K562 (cell line): ENCODE measurements around the gene CLIC1. TPM values are rescaled to one million over a fixed set of nuclear protein-coding genes. Genes with fewer than 3 reads are reported as not detected.

Experiments
- ARID2 ChIP-seq: fragments of 450-650 bp; IDR thresholded peaks from 2 replicates; pipeline ENCODE4 v1.6.1; 2017; ENCODE audit warnings: antibody characterized with exemption, mild to moderate bottlenecking
- BHLHE40 ChIP-seq: IDR thresholded peaks from 2 replicates; pipeline ENCODE4 v1.6.1; 2011; ENCODE audit warnings: low read length, improper control_type of control experiment
- CC2D1A ChIP-seq: fragments of 450-650 bp; IDR thresholded peaks from 2 replicates; pipeline ENCODE4 v1.6.1; 2017; ENCODE audit warnings: mild to moderate bottlenecking
- DLX4 ChIP-seq: fragments of 250-450 bp; sonication (Bioruptor Pico); IDR thresholded peaks from 2 replicates; pipeline ENCODE4 v1.6.1; 2021; ENCODE audit warnings: mild to moderate bottlenecking
- E2F5 ChIP-seq: sonication (generic); formaldehyde crosslinking; IDR thresholded peaks from 2 replicates; pipeline ENCODE4 v1.8.0; 2022; ENCODE audit warnings: mild to moderate bottlenecking, missing genetic modification reagents
- EGR1 ChIP-seq: fragments of 450-650 bp; conservative IDR thresholded peaks from 2 replicates; pipeline ENCODE4 v1.6.1; 2017; ENCODE audit warnings: mild to moderate bottlenecking
- FOXJ2 ChIP-seq: fragments of 200-800 bp; sonication (Bioruptor generic); IDR thresholded peaks from 2 replicates; pipeline ENCODE4 v1.6.1; 2016; ENCODE audit warnings: missing genetic modification characterization, missing compliant biosample characterization
- HDAC2 ChIP-seq: fragments of 450-650 bp; IDR thresholded peaks from 2 replicates; pipeline ENCODE4 v1.6.1; 2016; ENCODE audit warnings: mild to moderate bottlenecking
- KLF13 ChIP-seq: fragments of 450-650 bp; IDR thresholded peaks from 2 replicates; pipeline ENCODE4 v1.6.1; 2016; ENCODE audit warnings: missing genetic modification characterization, low read depth, mild to moderate bottlenecking, missing compliant biosample characterization, moderate library complexity, borderline replicate concordance
- LEF1 ChIP-seq: fragments of 450-650 bp; IDR thresholded peaks from 2 replicates; pipeline ENCODE4 v1.6.1; 2016; ENCODE audit warnings: mild to moderate bottlenecking
- MAZ ChIP-seq, 2 experiments: fragments of 450-650 bp in 1 of 2; sonication (generic) in 1 of 2; formaldehyde crosslinking; IDR thresholded peaks in 1 of 2; conservative IDR thresholded peaks in 1 of 2; 2 replicates each; pipeline versions ENCODE4 v1.4.0 to v1.5.0; 2020; ENCODE audit warnings: mild to moderate bottlenecking in 1 of 2, missing genetic modification reagents in 1 of 2
- MTA1 ChIP-seq: fragments of 450-650 bp; IDR thresholded peaks from 2 replicates; pipeline ENCODE4 v1.6.1; 2017; ENCODE audit warnings: borderline replicate concordance
- NELFE ChIP-seq: IDR thresholded peaks from 2 replicates; pipeline ENCODE4 v1.6.1; 2011; ENCODE audit warnings: mild to moderate bottlenecking; ENCODE audit not compliant: insufficient read depth, insufficient read length
- RCOR1 ChIP-seq, 2 experiments: IDR thresholded peaks; 2 replicates each; pipeline ENCODE4 v1.6.1; 2012; ENCODE audit warnings: low read depth in 2 of 2, low read length in 2 of 2, borderline replicate concordance in 1 of 2, improper control_type of control experiment in 1 of 2
- RHOXF2B ChIP-seq: fragments of 250-450 bp; sonication (Bioruptor Pico); conservative IDR thresholded peaks from 2 replicates; pipeline ENCODE4 v1.5.1; 2021
- SAFB ChIP-seq: fragments of 200-400 bp; formaldehyde crosslinking; IDR thresholded peaks from 2 replicates; pipeline ENCODE4 v1.6.1; 2017; ENCODE audit warnings: low read depth, low read length, borderline replicate concordance
- SMAD4 ChIP-seq: fragments of 250-450 bp; sonication (Bioruptor Pico); conservative IDR thresholded peaks from 2 replicates; pipeline ENCODE4 v1.8.0; 2021; ENCODE audit warnings: inconsistent platforms, mild to moderate bottlenecking, moderate library complexity
- TFAP4 ChIP-seq: sonication (generic); formaldehyde crosslinking; IDR thresholded peaks from 2 replicates; pipeline ENCODE4 v1.8.0; 2022; ENCODE audit warnings: missing genetic modification reagents, mild to moderate bottlenecking, moderate library complexity, borderline replicate concordance
- YY1 ChIP-seq, 3 experiments: IDR thresholded peaks; 2 replicates each; pipeline ENCODE4 v1.6.1; 2011; ENCODE audit warnings: low read length in 2 of 3, mild to moderate bottlenecking in 2 of 3, moderate library complexity in 2 of 3, borderline replicate concordance in 1 of 3, control low read depth in 1 of 3, low read depth in 1 of 3; ENCODE audit not compliant: insufficient read depth in 3 of 3, insufficient replicate concordance in 2 of 3, control insufficient read depth in 1 of 3, insufficient read length in 1 of 3; ENCODE audit errors: extremely low read depth in 1 of 3
- ZBTB2 ChIP-seq: fragments of 450-650 bp; IDR thresholded peaks from 2 replicates; pipeline ENCODE4 v1.6.1; 2016; ENCODE audit warnings: antibody characterized with exemption
- ZBTB7A ChIP-seq: IDR thresholded peaks from 2 replicates; pipeline ENCODE4 v1.6.1; 2011; ENCODE audit warnings: low read depth, mild to moderate bottlenecking, low read length, moderate library complexity, borderline replicate concordance; ENCODE audit not compliant: control insufficient read depth
- ZNF24 ChIP-seq: fragments of 450-650 bp; IDR thresholded peaks from 2 replicates; pipeline ENCODE4 v1.6.1; 2016
- ZNF408 ChIP-seq: fragments of 250-450 bp; sonication (Bioruptor Pico); IDR thresholded peaks from 2 replicates; pipeline ENCODE4 v1.4.0; 2020; ENCODE audit warnings: low read depth, mild to moderate bottlenecking, moderate library complexity
- ZNF76 ChIP-seq: fragments of 250-450 bp; sonication (Bioruptor Pico); IDR thresholded peaks from 2 replicates; pipeline ENCODE4 v1.4.0; 2020; ENCODE audit warnings: mild to moderate bottlenecking, moderate library complexity, borderline replicate concordance
- ZSCAN32 ChIP-seq: fragments of 450-650 bp; formaldehyde crosslinking; IDR thresholded peaks from 2 replicates; pipeline ENCODE4 v1.4.0; 2020; ENCODE audit warnings: mild to moderate bottlenecking, moderate library complexity
- polyA plus RNA-seq, 8 experiments: library from polyadenylated mRNA; depleted of rRNA in 4 of 8; stranded (reverse) in 5 of 8; unstranded in 3 of 8; fragments of >200 nt; fragmentation: Nextera tagmentation in 2 of 8; fragmentation: Illumina TruSeq in 1 of 8; extraction: Ambion mirVana in 2 of 8; extraction: Trizol in 1 of 8; gene quantifications; 2 replicates each; pipeline versions ENCODE4 v1.2.1 to v1.2.3, GENCODE V29; 2011 to 2014; ENCODE audit warnings: inconsistent platforms in 1 of 8, missing spikeins in 1 of 8
- total RNA-seq, 7 experiments: library from RNA; depleted of rRNA in 6 of 7; stranded (reverse); fragments of >200 nt in 6 of 7; fragmentation: Illumina TruSeq in 2 of 7; extraction: Trizol in 2 of 7; gene quantifications; 2 replicates each; pipeline versions ENCODE4 v1.2.1 to v1.2.3, GENCODE V29; 2011 to 2021; ENCODE audit warnings: low replicate concordance in 1 of 7

Gene CLIC1
- total and polyA plus RNA-seq, 9 of the 15 experiments (the other 6 are each of a cell fraction or from before 2014, with no cell fraction given): 1,267 to 2,419 (median 1,808) TPM

- TF ChIP-seq MTA1 (peak; percentile 58; the same call in 1 of the 2 replicates), NELFE (no peak), HDAC2 (peak; percentile 97), ZNF24 (no peak), MAZ (CRISPR knock-in tag; conservative IDR thresholded peaks at IDR 0.05 in 1 of 2, IDR thresholded peaks at IDR 0.05 in 1 of 2) (peak in 1 of 2 experiments; percentile 86; a peak in 3 of 4 replicates), CC2D1A (peak; percentile 97), EGR1 (no peak), RHOXF2B (CRISPR knock-in tag) (no peak), YY1 (IDR thresholded peaks at IDR 0.05; ENCODE audit: borderline replicate concordance in 1 of 3, control insufficient read depth in 1 of 3, extremely low read depth in 1 of 3, insufficient read depth in 3 of 3, insufficient read length in 1 of 3, insufficient replicate concordance in 2 of 3, low read depth in 1 of 3, low read length in 2 of 3) (peak in 1 of 3 experiments; percentile 34), BHLHE40 (peak; percentile 30; the same call in 1 of the 2 replicates), ZSCAN32 (CRISPR knock-in tag) (peak; percentile 32; the same call in 1 of the 2 replicates), ZNF76 (CRISPR knock-in tag) (0 out of 2 replicates have a peak, but pooled peaks have one; percentile 14), ZBTB7A (peak; percentile 8; the same call in 1 of the 2 replicates), ARID2 (peak; percentile 94), FOXJ2 (tag) (peak; percentile 49; the same call in 1 of the 2 replicates), ZBTB2 (peak; percentile 48; the same call in 1 of the 2 replicates), E2F5 (CRISPR knock-in tag) (peak; percentile 21; the same call in 1 of the 2 replicates), LEF1 (no peak), SAFB (no peak), ZNF408 (CRISPR knock-in tag) (no peak), SMAD4 (CRISPR knock-in tag) (0 out of 2 replicates have a peak, but pooled peaks have one; percentile 11), TFAP4 (CRISPR knock-in tag) (no peak), DLX4 (CRISPR knock-in tag) (no peak), RCOR1 (IDR thresholded peaks at IDR 0.05; ENCODE audit: borderline replicate concordance in 1 of 2, low read depth in 2 of 2, low read length in 2 of 2) (peak in 1 of 2 experiments; percentile 75; a peak in 2 of 4 replicates), KLF13 (peak; percentile 100)
Observed at GRCh38 chr6:31729515-31729978, 6.8 kb downstream of the CLIC1 start (continued).
